ENCODE data around the gene CNPY1. TPM values are rescaled to one million over a fixed set of nuclear protein-coding genes. Genes with fewer than 3 reads are reported as not detected.

The CNPY1 gene
- total and polyA plus RNA-seq, 12 donors, result not detected

- WGBS, 4 donors, result 62 to 75% (median 71%) methylated on average over 17 to 19 of the region's 19 CpGs
- H3K27ac ChIP-seq, result no peak overlapping the region
- no peaks in the 10 kb centered on the region for H3K27me3 ChIP-seq
- TF ChIP-seq POLR2A (IDR thresholded peaks at IDR 0.05), result no peak
- TF ChIP-seq CTCF (IDR thresholded peaks at IDR 0.05), result no peak
- H3K36me3 ChIP-seq (replicated peaks in 1 of 2), result no peaks in the 10 kb centered on the region
- H3K4me3 ChIP-seq, result no peak overlapping the region
- no peaks in the 10 kb centered on the region for H3K4me1 ChIP-seq (replicated peaks in 1 of 2)
- intact Hi-C loops (cut with DNase I), result no loop called here
- no peaks in the 10 kb centered on the region for H3K9me3 ChIP-seq (replicated peaks in 1 of 3)
- DNase-seq, result no peak
These were observed 4.2 kb downstream of the CNPY1 start for GRCh38 chr7:155541986-155542675.

- WGBS, 4 donors, result 68 to 79% (median 74%) methylated on average over 12 of the region's 12 CpGs
- TF ChIP-seq POLR2A (IDR thresholded peaks at IDR 0.05) (no peak), CTCF (IDR thresholded peaks at IDR 0.05) (no peak)
- intact Hi-C loops (cut with DNase I), result no loop called here
- Histone ChIP-seq H3K9me3 (replicated peaks in 1 of 3) (no peaks in the 10 kb centered on the region), H3K36me3 (replicated peaks in 1 of 2) (no peaks in the 10 kb centered on the region), H3K27ac (no peak overlapping the region), H3K27me3 (no peaks in the 10 kb centered on the region), H3K4me1 (replicated peaks in 1 of 2) (no peaks in the 10 kb centered on the region), H3K4me3 (no peak overlapping the region)
- DNase-seq, result no peak
These were observed 5.8 kb downstream of the CNPY1 start for GRCh38 chr7:155540553-155540952.

DNA sequence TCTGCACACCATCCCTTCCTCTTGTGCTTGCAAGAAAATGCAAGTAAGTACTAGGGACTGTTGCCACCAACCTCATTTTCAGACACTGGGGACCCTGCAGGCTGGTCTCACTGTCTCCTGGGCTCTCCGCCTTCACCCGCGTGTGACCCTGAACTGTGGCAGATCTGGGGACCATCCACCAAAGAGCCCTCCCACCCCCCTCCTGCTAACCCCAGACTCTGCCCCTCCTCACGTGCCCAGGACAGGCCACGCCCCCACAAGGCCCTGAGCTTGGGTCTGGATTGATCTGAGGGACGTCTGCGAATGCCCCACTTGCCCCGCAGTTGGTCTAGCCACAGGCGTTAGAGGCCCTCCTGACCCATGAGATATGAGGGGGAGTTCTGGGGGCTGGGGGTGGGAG lies 8.1 kb downstream of the CNPY1 start:
- Histone ChIP-seq H3K4me3 (no peak overlapping the region), H3K27ac (no peak overlapping the region), H3K36me3 (replicated peaks in 1 of 2) (no peaks in the 10 kb centered on the region), H3K4me1 (replicated peaks in 1 of 2) (peaks cover 0 to 3% of the 10 kb centered on the region in 2 donors), H3K27me3 (peaks cover 14% of the 10 kb centered on the region), H3K9me3 (replicated peaks in 1 of 3) (no peaks in the 10 kb centered on the region)
- intact Hi-C loops (cut with DNase I), result no loop called here
- TF ChIP-seq CTCF (IDR thresholded peaks at IDR 0.05), result no peak
- no peak for TF ChIP-seq POLR2A (IDR thresholded peaks at IDR 0.05)
- no peak for DNase-seq
- 31 to 42% (median 37%) methylated on average over 3 to 9 of the region's 9 CpGs for WGBS, 4 donors

DNA sequence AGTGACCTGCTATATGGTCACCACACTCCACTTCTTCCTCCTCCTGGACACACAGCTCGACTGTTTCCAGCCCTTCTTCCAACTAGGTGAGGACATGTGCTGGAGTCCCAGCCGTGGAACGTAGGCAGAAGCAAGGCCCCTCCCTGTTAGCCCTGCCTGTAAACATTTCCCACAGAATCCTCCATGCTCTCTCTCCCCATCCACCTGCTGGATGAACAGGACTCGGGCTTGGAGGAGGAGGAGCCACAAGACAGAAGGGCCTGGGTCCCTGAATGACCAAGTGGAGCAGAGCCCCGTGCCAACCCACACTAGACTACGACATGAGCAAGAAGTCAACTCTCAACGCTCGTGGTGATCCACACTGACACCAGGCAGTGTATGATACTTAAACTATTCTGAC lies 9.9 kb downstream of the CNPY1 start:
- TF ChIP-seq POLR2A (IDR thresholded peaks at IDR 0.05) (no peak), CTCF (IDR thresholded peaks at IDR 0.05) (no peak)
- DNase-seq, result no peak
- Histone ChIP-seq H3K4me3 (no peak overlapping the region), H3K9me3 (replicated peaks in 1 of 3) (no peaks in the 10 kb centered on the region), H3K27ac (no peak overlapping the region), H3K4me1 (replicated peaks in 1 of 2) (peaks cover 6 to 9% of the 10 kb centered on the region in 2 donors), H3K27me3 (peaks cover 30% of the 10 kb centered on the region), H3K36me3 (replicated peaks in 1 of 2) (no peaks in the 10 kb centered on the region)
- 74 to 80% (median 76%) methylated on average over 7 to 8 of the region's 8 CpGs for WGBS, 4 donors
- intact Hi-C loops (cut with DNase I), result no loop called here

All from adrenal gland (tissue), 12 donors.